H9 (cell line): ENCODE data around the gene PIGM. TPM values are rescaled to one million over a fixed set of nuclear protein-coding genes. Genes with fewer than 3 reads are reported as not detected.

ENCODE experiments used
- DNase-seq: peaks from one replicate; pipeline ENCODE4 v3.0.0-alpha.2; 2017
- H2AFZ ChIP-seq: one replicate; pipeline ENCODE4 v1.6.1; 2013; ENCODE audit warnings: mild to moderate bottlenecking, low read length, control low read depth, moderate library complexity
- H2AK5ac ChIP-seq: 2 replicates; pipeline ENCODE4 v1.6.1; 2013; ENCODE audit warnings: low read length, control low read depth, mixed read lengths; ENCODE audit not compliant: insufficient read length
- H2BK120ac ChIP-seq: one replicate; pipeline ENCODE4 v1.6.1; 2013; ENCODE audit warnings: low read depth, mild to moderate bottlenecking, low read length, control low read depth, inconsistent platforms; ENCODE audit not compliant: poor library complexity, severe bottlenecking
- H2BK12ac ChIP-seq: 2 replicates; pipeline ENCODE4 v1.6.1; 2013; ENCODE audit warnings: low read length, control low read depth, mixed read lengths, low read depth; ENCODE audit not compliant: insufficient read length
- H2BK15ac ChIP-seq: 2 replicates; pipeline ENCODE4 v1.6.1; 2013; ENCODE audit warnings: low read depth, low read length, control low read depth
- H2BK20ac ChIP-seq: one replicate; pipeline ENCODE4 v1.6.1; 2013; ENCODE audit warnings: low read depth, mild to moderate bottlenecking, low read length, control low read depth, inconsistent platforms; ENCODE audit not compliant: poor library complexity, severe bottlenecking
- H2BK5ac ChIP-seq: 2 replicates; pipeline ENCODE4 v1.6.1; 2013; ENCODE audit warnings: low read length, control low read depth, mixed read lengths; ENCODE audit not compliant: insufficient read length
- H3K14ac ChIP-seq: 2 replicates; pipeline ENCODE4 v1.6.1; 2013; ENCODE audit warnings: low read length, control low read depth; ENCODE audit not compliant: insufficient read depth
- H3K18ac ChIP-seq: 2 replicates; pipeline ENCODE4 v1.6.1; 2013; ENCODE audit warnings: low read depth, mild to moderate bottlenecking, mixed read lengths, low read length, control low read depth; ENCODE audit not compliant: insufficient read length
- H3K23ac ChIP-seq: 2 replicates; pipeline ENCODE4 v1.6.1; 2013; ENCODE audit warnings: low read length, control low read depth, mixed read lengths, low read depth; ENCODE audit not compliant: insufficient read length
- H3K23me2 ChIP-seq: 2 replicates; pipeline ENCODE4 v1.6.1; 2013; ENCODE audit warnings: low read depth, mild to moderate bottlenecking, mixed read lengths, low read length, control low read depth; ENCODE audit not compliant: insufficient read length, poor library complexity, severe bottlenecking
- H3K27ac ChIP-seq: 2 replicates; pipeline ENCODE4 v1.5.1; 2013; ENCODE audit warnings: low read length, control low read depth, mixed read lengths, low read depth; ENCODE audit not compliant: insufficient read length
- H3K27me3 ChIP-seq: 2 replicates; pipeline ENCODE4 v1.6.1; 2013; ENCODE audit warnings: low read length, control low read depth, inconsistent platforms; ENCODE audit not compliant: insufficient read depth
- H3K4ac ChIP-seq: 2 replicates; pipeline ENCODE4 v1.6.1; 2013; ENCODE audit warnings: low read depth, mild to moderate bottlenecking, control low read depth, inconsistent platforms, low read length, moderate library complexity
- H3K4me1 ChIP-seq: 2 replicates; pipeline ENCODE4 v1.6.1; 2013; ENCODE audit warnings: low read length, control low read depth, inconsistent platforms; ENCODE audit not compliant: insufficient read depth
- H3K4me2 ChIP-seq: 2 replicates; pipeline ENCODE4 v1.6.1; 2013; ENCODE audit warnings: low read length, control low read depth, mixed read lengths; ENCODE audit not compliant: insufficient read length, insufficient read depth
- H3K56ac ChIP-seq: 2 replicates; pipeline ENCODE4 v1.6.1; 2013; ENCODE audit warnings: low read depth, mild to moderate bottlenecking, mixed read lengths, low read length, control low read depth; ENCODE audit not compliant: insufficient read length
- H3K79me1 ChIP-seq: 2 replicates; pipeline ENCODE4 v1.6.1; 2013; ENCODE audit warnings: low read depth, mild to moderate bottlenecking, moderate library complexity, low read length, control low read depth, inconsistent platforms; ENCODE audit not compliant: insufficient read depth, poor library complexity, severe bottlenecking
- H3K79me2 ChIP-seq: 2 replicates; pipeline ENCODE4 v1.6.1; 2013; ENCODE audit warnings: low read length, control low read depth, inconsistent platforms; ENCODE audit not compliant: insufficient read depth
- H3K9ac ChIP-seq: 2 replicates; pipeline ENCODE4 v1.6.1; 2013; ENCODE audit warnings: low read length, control low read depth, mixed read lengths; ENCODE audit not compliant: insufficient read length; ENCODE audit errors: extremely low read depth
- H3K9me3 ChIP-seq: one replicate; pipeline ENCODE4 v1.6.1; 2013; ENCODE audit warnings: low read depth, low read length, inconsistent platforms; ENCODE audit not compliant: control insufficient read depth
- H3T11ph ChIP-seq: one replicate; pipeline ENCODE4 v1.6.1; 2013; ENCODE audit warnings: mild to moderate bottlenecking, low read length, control low read depth, inconsistent platforms
- H4K20me1 ChIP-seq: one replicate; pipeline ENCODE4 v1.6.1; 2013; ENCODE audit not compliant: control insufficient read depth, insufficient read length, insufficient read depth
- H4K5ac ChIP-seq: 2 replicates; pipeline ENCODE4 v1.6.1; 2013; ENCODE audit warnings: low read depth, mild to moderate bottlenecking, mixed read lengths, low read length, control low read depth; ENCODE audit not compliant: insufficient read length
- H4K8ac ChIP-seq: replicated peaks from 2 replicates; pipeline ENCODE4 v1.6.1; 2013; ENCODE audit warnings: low read length, control low read depth, mixed read lengths, low read depth; ENCODE audit not compliant: insufficient read length
- H4K91ac ChIP-seq: 2 replicates; pipeline ENCODE4 v1.6.1; 2013; ENCODE audit warnings: low read depth, mild to moderate bottlenecking, moderate library complexity, mixed read lengths, low read length, control low read depth; ENCODE audit not compliant: insufficient read length
- H3K27ac Mint-ChIP-seq, 3 experiments: 2 replicates in 2 of 3; 3 replicates in 1 of 3; pipeline ENCODE4 v1.8.0; 2020 to 2021; ENCODE audit warnings: mixed read lengths in 3 of 3, mild to moderate bottlenecking in 1 of 3, moderate library complexity in 1 of 3
- H3K27me3 Mint-ChIP-seq: 2 replicates; pipeline ENCODE4 v1.8.0; 2021; ENCODE audit warnings: low read depth, mild to moderate bottlenecking, moderate library complexity, mixed read lengths
- H3K36me3 Mint-ChIP-seq, 3 experiments: 2 replicates in 2 of 3; 3 replicates in 1 of 3; pipeline ENCODE4 v1.8.0; 2020 to 2021; ENCODE audit warnings: low read depth in 3 of 3, mixed read lengths in 3 of 3; ENCODE audit not compliant: insufficient read depth in 1 of 3
- H3K4me1 Mint-ChIP-seq, 2 experiments: 2 replicates each; pipeline ENCODE4 v1.8.0; 2020; ENCODE audit warnings: mixed read lengths in 2 of 2
- H3K4me3 Mint-ChIP-seq, 2 experiments: 2 replicates in 1 of 2; 3 replicates in 1 of 2; pipeline ENCODE4 v1.8.0; 2020 to 2021; ENCODE audit warnings: mild to moderate bottlenecking in 2 of 2, mixed read lengths in 2 of 2, moderate library complexity in 1 of 2
- H3K9me3 Mint-ChIP-seq, 2 experiments: 2 replicates in 1 of 2; 3 replicates in 1 of 2; pipeline ENCODE4 v1.8.0; 2020; ENCODE audit warnings: mild to moderate bottlenecking in 2 of 2, mixed read lengths in 2 of 2, moderate library complexity in 1 of 2
- CTCF ChIP-seq: fragments of 200-600 bp; sonication (generic); conservative IDR thresholded peaks from 3 replicates; pipeline ENCODE4 v1.8.0; 2021; ENCODE audit warnings: antibody characterized with exemption, mild to moderate bottlenecking
- WGBS: extraction: QIAGEN DNeasy Blood & Tissue Kit; methylation state at CpG from one replicate; pipeline ENCODE4 v1.1.7; 2013; ENCODE audit warnings: missing lambda C conversion rate, low lambda C conversion rate, mixed read lengths; ENCODE audit not compliant: insufficient read length; ENCODE audit errors: extremely low coverage; 5-methylcytosine and 5-hydroxymethylcytosine counted together
- total RNA-seq: library from RNA; stranded (reverse); gene quantifications from 2 replicates; pipeline ENCODE4 v1.2.1, GENCODE V29; 2021

Gene PIGM
- total RNA-seq, 1 experiment from 2014 or later, result 5.9 TPM

GRCh38 chr1:160058087-160058486 is 26.3 kb upstream of the PIGM start:
- Histone ChIP-seq H4K8ac (no peak overlapping the region), H2AFZ (no peak overlapping the region), H2AK5ac (no peak overlapping the region), H2BK20ac (no peak overlapping the region), H4K5ac (no peak overlapping the region), H4K91ac (no peak overlapping the region), H3K18ac (no peak overlapping the region), H3K56ac (no peak overlapping the region), H3K79me2 (no peaks in the 10 kb centered on the region), H3K4me2 (no peak overlapping the region), H3T11ph (no peak overlapping the region), H3K14ac (no peak overlapping the region), H3K4ac (no peak overlapping the region), H3K9me3 (no peaks in the 10 kb centered on the region), H3K23ac (no peak overlapping the region), H3K27ac (no peak overlapping the region), H2BK5ac (no peak overlapping the region), H3K9ac (no peak overlapping the region), H3K23me2 (no peaks in the 10 kb centered on the region), H3K79me1 (no peaks in the 10 kb centered on the region), H4K20me1 (no peaks in the 10 kb centered on the region), H3K4me1 (no peaks in the 10 kb centered on the region), H2BK15ac (no peak overlapping the region), H3K27me3 (no peaks in the 10 kb centered on the region), H2BK12ac (no peak overlapping the region), H2BK120ac (no peak overlapping the region)
- Mint-ChIP-seq H3K4me1 (peaks cover 21 to 27% of the 10 kb centered on the region in 2 experiments), H3K27me3 (peaks cover 42% of the 10 kb centered on the region), H3K9me3 (no peaks in the 10 kb centered on the region), H3K36me3 (no peaks in the 10 kb centered on the region), H3K27ac (no peak overlapping the region), H3K4me3 (no peak overlapping the region)
- no CpG with 5 or more reads among the region's 2 CpGs for WGBS
- peak; percentile 61 for TF ChIP-seq CTCF
- no peak for DNase-seq
